COLO668 (cell line): ENCODE measurements around the gene WASL.
"Not testable (repeated sequence)": the region's sequence is repeated elsewhere in the genome, so short reads cannot be mapped to it uniquely, and the experiment has no call there.

Experiments used
- DNase-seq: peaks from one replicate; lab custom pipeline; 2025; ENCODE audit not compliant: unreplicated experiment; lab: John Stamatoyannopoulos, UW

Gene WASL

DNA sequence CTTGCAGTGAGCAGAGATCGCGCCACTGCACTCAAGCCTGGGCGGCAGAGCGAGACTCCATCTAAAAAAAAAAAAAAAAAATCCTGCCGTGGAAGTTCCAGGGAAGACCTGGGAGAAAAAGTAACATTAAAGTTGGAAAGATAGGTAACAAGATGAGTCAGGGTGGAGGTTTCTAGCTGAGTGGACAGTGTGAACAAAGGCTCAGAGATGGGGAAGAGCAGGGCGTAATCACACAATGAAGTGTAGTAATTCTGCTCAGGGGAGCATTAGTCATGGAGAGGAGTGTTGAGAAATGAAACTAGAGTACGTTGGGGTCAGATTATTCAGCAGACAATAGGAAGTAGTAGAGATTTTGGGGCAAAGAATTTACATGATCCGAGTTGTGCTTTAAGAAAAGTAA lies 21.6 kb upstream of the WASL start:
- no peak for DNase-seq

DNA sequence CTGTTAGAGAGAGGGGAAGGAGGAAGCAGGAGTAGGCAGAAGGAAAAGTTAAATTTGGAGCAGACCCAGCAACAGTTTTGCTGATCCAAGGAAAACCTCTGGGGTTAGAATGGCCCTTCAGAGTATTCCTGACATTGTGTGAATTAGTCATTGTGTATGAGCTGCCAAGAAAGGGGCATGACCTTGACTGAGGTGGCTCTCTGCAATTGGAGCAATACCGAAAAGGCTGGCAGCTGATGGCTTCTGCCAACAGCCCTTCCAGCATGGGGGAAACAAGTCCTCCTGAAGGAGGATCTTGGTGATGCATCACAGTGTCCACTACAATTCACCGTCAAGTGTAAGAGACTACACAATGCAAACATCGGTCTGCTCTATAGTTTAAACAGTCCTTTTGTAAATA lies 20.6 kb upstream of the WASL start:
- DNase-seq: peak; percentile 18

DNA sequence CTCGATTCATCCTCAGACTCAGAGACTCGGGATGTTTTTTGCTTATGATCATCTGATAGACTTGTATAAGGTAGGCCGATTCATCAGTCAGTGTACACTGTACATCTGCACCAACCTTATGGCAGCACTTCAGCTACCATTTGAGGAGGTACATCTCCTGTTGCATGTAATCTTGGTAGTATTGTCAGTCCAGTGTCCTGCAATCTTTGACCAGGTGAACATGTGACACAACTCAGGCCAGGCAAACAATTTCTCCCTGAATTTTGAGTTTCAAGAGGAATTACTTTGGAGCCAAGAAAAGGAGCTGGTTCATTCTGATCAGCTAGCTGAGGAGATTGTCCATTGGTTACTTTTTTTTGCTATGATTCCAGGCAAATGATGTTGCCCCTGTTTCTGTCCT lies 19.7 kb upstream of the WASL start:
- no peak for DNase-seq

DNA sequence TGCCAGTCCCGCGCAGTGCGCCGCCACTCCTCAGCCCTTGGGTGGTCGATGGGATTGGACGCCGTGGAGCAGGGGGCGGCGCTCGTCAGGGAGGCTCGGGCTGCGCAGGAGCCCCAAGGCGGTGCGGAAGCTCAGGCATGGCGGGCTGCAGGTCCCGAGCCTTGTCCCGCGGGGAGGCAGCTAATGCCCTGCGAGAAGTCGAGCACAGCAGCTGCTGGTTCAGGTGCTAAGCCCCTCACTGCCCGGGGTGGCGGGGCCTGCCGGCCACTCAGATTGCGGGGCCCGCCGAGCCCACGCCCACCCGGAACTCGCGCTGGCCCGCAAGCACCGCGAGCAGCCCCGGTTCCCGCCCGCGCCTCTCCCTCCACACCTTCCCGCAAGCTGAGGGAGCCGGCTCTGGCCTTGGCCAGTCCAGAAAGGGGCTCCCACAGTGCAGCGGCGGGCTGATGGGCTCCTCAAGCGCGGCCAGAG lies 14.4 kb upstream of the WASL start:
- no peak for DNase-seq

DNA sequence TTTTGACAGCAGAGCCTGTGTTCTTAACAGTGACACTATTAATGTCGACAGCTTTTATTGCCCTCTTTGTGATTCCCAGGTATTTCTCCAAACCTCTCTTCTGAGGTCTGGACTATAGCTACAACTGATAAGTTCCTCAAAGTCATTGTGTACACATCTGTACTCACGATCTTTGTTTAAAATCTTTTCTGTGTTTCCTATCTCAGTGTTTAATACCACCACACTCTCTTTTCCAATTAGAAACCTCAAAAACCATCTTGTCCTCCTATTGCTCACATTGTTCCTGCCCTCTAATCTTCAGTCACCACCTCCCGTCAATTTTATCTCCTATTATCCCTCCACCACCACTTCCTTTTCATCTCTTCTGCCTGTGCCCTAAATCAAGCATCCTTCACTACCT lies 12.9 kb upstream of the WASL start:
- DNase-seq: no peak

DNA sequence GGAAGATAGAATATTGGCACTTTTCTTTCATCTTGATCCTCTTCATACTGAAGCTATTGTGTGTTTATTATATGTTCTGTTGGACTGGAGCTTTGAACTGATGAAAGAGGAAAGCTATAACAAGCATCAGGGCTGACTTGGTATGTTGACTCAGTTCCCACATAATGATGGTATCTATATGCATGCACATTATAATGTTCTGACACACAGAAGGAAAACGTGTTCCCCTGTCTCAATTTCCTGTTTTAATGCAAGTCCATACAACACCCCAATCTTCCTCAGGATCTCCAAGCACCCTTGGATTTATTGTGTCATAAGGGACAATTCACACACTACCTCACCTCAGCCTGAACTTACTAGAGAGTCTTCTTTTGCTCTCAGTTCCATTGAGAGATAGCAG lies 8.3 kb upstream of the WASL start:
- no peak for DNase-seq

DNA sequence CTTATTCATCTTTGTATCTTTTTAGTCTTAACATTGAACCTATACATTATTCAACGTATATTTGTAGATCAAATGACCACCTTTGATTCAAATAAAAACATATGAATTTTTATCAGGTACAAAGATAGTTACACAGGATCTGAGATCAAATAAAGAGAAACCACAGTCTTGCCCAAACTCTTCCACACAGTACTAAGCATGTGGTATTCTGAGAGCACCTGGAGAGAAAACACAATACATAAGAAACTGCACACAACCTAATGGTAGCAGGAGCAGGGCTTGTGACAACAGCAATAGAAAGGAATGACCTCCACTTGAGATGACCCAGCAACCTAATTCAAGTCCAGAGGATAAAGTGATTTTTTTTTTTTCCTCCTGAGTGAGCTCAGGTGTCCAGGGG lies 6.5 kb upstream of the WASL start:
- DNase-seq: no peak

DNA sequence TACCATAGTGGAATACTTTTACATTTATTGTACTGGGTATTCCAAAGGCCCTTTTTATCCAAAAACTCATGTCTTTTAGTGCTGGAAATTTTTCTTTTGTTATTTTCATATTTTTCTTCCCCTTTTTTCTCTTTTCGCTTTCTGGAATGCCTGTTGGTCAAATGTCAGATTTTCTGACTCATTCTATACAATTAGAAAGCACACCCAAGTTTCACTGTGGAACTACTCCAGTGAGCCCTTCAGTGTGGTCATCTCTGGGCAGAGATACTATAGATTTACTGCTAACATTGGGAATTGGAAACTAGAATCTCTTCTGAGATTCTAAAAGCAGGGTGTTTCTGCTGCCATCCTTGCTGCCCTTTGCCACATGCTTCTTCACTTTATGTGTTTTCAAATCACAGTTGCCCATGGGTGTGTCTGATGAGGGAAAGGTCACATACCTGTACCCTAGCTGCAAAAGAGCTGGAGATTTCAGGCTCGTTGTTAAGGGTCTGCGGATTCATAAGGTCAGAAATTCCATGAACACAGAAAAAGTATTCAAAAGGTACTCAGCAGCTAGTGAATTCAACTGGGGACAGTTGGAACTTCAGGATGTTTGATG lies 5.6 kb upstream of the WASL start:
- DNase-seq: no peak

DNA sequence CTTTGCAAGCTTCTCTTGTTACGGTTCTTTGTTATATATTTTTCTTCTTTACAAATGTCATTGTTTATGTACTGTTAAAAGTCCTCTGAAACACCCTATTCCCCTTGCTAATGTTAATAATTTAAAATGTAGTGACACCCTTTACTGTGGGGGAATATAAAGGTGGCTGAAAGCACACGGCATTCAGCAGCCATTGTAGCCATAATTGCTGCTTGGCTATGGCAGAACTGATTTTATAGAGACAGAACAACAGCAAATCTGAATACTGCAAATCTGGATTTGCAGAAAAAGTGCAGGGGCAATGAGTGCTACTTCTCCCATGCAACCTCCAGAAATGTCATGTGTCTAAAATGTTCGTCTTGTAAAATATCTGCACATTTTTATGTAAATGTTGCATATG lies 3.7 kb upstream of the WASL start:
- DNase-seq: no peak

DNA sequence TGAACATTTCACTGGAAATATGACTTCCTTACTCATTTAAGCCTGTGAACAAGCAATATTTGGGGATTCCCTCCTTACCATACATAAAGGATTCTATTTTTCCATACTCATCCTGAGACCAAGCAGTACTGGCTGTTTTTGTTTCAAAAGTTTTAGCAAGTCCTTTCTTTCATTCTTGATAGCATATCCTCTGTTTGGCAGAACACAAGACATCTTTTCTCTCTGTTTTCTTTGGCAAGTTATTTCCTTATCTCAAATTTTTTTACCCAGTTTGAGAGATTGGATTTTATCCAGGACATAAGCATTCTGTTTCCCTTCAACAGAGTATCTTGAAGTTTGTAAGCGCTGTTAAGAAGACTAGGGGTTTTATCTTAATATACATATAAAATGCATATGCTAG lies 3.0 kb upstream of the WASL start:
- no peak for DNase-seq

DNA sequence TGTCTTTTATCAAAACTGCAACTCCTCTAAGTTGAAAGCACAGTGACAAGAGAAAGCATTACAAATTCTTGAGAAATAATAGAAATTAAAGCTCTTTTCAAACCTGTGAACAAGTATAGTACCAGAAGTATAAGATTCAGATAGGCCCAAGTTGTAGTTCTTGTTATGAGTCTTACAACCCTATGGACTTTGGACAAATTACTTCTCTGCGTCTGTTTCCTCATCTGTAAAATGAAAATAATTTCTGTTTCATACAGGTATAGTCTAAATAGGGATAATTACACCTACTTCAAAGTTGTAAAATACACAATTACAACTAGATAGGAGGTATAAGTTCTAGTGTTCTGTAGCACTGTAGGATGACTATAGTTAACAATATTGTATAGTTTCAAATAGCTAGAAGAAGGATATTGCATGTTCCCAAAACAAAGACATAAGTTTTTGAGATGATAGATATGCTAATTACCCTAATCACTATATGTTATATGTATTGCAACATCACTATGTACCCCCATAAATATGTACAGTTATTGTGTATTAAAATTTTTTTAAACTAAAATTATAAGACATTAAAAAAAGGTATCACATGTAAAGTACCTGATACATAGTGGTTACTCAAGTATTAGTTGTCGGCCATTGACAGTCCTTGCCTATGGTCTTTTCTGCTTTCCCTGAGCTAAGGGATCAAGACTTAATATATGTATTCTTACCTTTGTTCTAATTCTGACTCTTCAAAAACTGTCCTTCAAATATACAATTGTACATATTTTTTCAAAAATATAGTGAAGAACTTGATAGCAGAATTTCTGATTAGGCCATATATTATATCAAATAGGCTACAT lies 1.8 kb upstream of the WASL start:
- DNase-seq: no peak

DNA sequence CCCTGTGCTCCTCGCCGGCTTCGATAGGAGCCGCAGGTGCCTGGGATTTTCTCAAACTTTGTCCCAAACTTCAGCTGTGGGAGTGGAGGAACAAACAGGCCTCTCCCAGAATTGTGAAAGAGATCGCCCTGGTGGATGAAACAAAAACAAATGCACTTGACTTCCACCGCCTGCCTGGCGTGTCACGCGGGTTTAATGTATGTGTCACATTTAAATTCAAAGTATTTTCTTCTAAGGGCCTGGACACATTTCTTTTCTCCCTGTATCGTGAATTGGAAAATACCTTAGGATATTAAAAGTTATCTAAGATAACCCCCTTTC lies 694 bp upstream of the WASL start:
- DNase-seq: peak; percentile 71

DNA sequence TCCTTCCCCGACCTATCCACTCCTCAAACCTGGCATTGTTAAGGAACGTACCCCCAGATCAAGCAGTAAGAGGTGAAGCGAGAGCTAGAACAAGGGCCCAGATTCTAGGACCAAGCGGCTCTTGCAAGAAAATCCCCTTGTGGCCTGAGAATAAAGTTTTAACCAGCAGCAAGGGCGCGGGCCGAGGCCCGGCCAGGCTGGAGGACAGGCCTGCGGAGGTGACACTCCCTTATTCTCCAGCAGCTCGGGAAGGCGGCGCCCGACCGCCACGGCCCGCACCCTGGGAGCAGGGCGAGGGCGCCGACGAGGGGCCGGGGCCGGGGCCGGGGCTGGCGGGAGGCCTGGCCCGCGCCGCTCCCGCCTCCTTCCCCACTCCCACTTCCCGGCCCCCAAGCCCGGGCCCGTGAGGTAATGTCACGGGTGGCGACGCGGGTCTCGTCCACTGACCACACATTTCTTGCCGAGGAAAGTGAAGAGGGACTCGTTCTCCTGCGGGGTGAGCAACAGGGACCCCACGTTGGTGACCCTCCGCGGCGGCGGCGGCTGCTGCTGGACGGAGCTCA lies 551 bp downstream of the WASL start:
- DNase-seq: peak; percentile 58

DNA sequence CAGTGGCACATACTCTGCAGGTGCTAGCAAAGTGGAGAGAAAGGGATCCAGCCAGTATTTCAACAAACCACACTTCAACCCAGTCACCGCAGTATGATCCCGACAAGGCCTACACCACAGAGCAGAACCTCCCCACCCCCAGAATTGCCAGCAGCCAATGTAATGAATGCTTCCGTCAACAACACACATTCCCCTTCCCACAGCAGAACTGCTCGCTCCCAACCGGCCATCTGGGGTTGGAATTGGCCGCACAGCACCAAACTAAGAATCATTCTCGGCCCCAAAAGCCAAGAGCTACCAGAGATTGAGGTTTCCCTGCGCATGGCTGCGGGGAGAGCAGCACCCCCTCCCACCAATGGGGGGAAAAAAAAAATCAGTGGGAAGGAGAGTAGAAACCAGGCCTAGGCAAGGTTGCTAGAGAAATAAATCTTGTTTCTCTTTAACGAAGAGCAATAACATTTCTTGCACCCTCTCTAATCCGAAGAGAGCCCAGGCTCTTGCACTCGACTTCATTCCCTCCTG lies 1.1 kb downstream of the WASL start:
- DNase-seq: peak; percentile 43

DNA sequence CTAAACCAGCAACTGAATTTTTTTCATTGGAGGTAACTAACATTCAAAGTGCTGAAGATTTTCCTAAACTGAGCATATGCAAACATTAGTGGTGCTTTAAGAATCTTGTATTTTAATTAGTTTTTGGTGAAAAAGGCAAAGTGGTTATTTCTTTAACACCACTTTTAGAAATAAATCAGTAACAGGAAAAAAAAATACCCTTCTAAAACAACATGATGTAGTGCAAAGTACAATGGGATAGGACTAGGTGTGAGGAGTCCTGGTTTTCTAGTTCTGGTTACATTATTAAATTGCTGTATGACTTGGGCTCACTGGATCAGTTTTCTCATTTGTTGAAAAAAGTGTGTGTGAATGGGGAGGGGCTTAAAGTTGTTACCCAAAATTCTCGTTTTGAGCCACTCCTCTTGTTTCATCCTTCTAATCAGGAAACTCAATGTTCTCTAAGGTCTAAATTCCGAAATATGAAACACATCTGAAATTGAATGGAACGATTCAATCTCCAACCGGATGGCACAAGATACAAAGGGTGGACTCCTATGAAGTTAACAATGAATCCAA lies 1.8 kb downstream of the WASL start:
- no peak for DNase-seq

DNA sequence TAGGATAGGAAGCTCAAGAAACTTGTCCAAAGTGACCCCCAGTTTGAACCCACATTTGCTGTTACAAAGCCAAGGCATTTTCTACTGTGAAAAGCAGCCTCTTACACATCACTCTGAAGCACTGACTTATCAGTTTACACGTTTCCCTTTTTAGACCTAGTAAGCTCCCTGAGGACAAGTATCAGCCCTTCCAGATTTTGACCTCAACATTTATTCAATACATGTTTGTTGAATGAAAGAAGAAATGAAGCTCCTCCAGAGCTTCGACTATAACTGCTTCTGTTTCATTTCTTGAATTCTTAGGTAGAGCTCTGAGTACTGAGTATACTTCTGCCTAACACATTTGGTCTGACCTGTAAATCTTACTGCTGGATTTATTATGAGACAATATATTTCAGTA lies 2.7 kb downstream of the WASL start:
- DNase-seq: no peak

DNA sequence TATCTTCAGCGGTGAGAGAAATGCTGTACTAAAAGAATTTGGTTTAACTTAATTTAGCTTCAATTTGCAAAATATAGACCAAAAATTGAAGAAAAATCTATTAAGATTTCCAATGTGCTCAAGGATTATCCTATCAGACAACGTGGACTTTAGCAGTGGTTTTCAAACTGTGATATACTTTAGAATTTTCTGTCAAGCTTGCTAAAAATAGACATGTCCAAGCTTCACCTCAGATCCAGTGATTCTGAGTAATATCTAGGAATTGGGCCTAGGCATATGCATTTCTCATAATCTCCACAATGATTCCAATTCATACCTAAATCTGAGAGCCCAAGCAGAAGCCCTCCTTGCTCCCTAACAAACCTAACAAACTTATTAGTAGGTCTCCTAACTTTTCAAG lies 3.4 kb downstream of the WASL start:
- no peak for DNase-seq

DNA sequence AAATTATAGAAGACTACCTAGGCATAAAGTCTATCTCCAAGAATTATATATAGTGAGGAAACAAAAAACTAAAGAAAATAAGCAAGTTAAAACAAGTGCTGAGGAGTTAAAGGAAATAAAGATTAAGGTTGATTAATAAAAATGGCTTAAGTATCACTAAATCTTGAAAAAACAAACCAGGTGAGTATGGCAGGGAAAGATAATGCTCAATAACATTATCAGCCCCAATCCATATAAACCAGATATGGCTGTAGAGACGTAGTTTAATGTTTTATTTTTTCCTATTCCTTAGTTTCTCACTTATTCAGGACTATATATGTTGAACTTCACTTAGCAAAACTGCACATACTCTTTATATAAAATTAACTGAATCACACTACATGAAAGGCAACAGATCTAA lies 4.4 kb downstream of the WASL start:
- no peak for DNase-seq

DNA sequence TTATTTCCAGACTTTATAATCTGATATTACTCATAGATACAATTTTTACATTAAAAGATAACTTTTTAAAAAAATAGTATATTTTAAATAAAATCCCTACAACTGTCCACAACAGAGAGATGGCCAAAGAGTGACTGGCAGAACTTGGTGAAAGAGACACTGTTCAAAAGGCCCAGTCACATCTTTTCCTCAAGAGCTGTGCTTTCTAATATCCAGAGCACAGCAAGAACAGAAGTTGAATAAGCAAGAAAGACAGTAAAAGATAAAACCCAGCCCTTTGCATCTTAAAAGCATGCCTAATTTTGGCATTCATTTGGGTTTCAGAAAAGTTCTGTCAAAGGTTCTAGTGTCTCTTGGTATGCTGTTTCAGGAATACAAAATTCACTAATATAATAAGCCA lies 6.9 kb downstream of the WASL start:
- DNase-seq: no peak

DNA sequence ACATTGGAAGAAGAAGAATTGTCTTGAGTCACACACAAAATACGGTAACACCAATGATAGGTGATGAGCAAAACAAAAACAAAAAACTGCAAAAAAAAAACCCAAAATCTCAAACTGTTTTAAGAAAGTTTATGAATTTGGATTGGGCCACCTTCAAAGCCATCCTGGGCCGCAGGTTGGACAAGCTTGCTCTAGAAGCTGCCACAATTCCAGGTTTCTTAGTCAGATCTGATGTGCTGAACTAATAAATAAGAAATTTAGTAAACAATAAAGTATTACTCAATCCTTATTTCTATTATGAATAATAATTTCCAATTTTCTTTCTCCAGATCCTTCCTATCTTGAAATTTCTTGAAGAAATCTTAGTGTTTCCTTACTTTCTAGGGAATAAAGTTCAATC lies 10.0 kb downstream of the WASL start:
- no peak for DNase-seq

DNA sequence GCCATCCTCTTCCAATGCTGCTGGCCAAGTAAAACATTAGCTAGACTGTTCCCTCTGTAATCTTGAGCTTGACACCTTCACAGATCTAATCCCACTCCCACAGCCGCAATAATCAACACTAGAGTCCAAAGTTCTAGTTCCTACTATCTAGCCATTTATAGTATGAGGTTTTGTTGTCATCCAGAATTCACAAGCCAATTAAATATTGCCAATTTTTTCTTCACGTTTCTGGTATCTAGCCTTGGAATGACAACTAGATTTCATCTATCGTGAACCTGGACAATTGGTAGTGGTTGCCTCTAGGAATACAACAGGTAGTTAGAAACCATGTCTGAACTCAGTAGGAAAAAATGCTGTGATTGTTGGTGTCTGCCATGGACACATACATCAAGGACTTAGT lies 10.4 kb downstream of the WASL start:
- no peak for DNase-seq

DNA sequence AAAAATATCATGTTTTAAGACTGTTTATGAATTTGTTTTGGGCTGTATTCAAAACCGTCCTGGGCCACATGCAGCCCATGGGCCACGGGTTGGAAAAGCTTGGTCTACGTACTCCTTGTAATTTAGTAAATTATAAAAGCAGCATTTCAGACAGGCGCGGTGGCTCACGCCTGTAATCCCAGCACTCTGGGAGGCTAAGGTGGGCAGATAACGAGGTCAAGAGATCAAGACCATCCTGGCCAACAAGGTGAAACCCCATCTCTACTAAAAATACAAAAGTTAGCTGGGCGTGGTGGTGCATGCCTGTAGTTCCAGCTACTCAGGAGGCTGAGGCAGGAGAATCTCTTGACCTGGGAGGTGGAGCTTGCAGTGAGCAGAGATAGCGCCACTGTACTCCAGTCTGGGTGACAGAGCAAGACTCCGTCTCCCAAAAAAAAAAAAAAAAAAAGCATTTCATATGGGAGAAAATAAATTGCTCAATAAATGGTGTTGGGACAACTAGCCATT lies 11.6 kb downstream of the WASL start:
- not testable (repeated sequence) for DNase-seq
